CD14-positive monocyte (primary cell): ENCODE measurements around the gene ZNF576. TPM values are rescaled to one million over a fixed set of nuclear protein-coding genes. Genes with fewer than 3 reads are reported as not detected.

Experiments used
- DNase-seq, 3 donors: peaks; one replicate each; pipeline ENCODE4 v3.0.0-alpha.2; 2011 to 2022
- H2AFZ ChIP-seq: 2 replicates; pipeline ENCODE4 v1.6.0; 2012; ENCODE audit warnings: mild to moderate bottlenecking, low read depth, low read length, inconsistent platforms; ENCODE audit not compliant: insufficient read depth, poor library complexity, severe bottlenecking
- H3K27ac ChIP-seq, 2 donors: 1 replicate in 1 of 2; 2 replicates in 1 of 2; pipeline ENCODE4 v1.5.1; 2012 to 2013; ENCODE audit warnings: low read length in 2 of 2, control low read depth in 1 of 2, inconsistent platforms in 1 of 2, low read depth in 1 of 2, mild to moderate bottlenecking in 1 of 2
- H3K27me3 ChIP-seq, 2 donors: one replicate each; pipeline versions ENCODE4 v1.6.0 to v1.6.1; 2011 to 2013; ENCODE audit warnings: low read length in 2 of 2; ENCODE audit not compliant: control insufficient read depth in 2 of 2, insufficient read depth in 2 of 2
- H3K36me3 ChIP-seq, 2 donors: replicated peaks in 1 of 2; 1 replicate in 1 of 2; 2 replicates in 1 of 2; pipeline versions ENCODE4 v1.5.1 to v1.6.1; 2012 to 2013; ENCODE audit warnings: low read length in 2 of 2, control low read depth in 1 of 2, inconsistent platforms in 1 of 2, mild to moderate bottlenecking in 1 of 2; ENCODE audit not compliant: insufficient read depth in 2 of 2, control insufficient read depth in 1 of 2
- H3K4me1 ChIP-seq, 2 donors: 1 replicate in 1 of 2; 2 replicates in 1 of 2; pipeline versions ENCODE4 v1.5.1 to v1.6.1; 2012 to 2013; ENCODE audit warnings: low read length in 2 of 2, control low read depth in 1 of 2, inconsistent platforms in 1 of 2, mild to moderate bottlenecking in 1 of 2, moderate library complexity in 1 of 2; ENCODE audit not compliant: insufficient read depth in 2 of 2, control insufficient read depth in 1 of 2
- H3K4me2 ChIP-seq: replicated peaks from 2 replicates; pipeline ENCODE3; 2012; ENCODE audit warnings: low read length, moderate library complexity, mild to moderate bottlenecking; ENCODE audit not compliant: poor library complexity, severe bottlenecking; ENCODE audit errors: extremely low read depth
- H3K4me3 ChIP-seq, 3 experiments: fragments of 200-600 bp in 1 of 3; sonication (generic) in 1 of 3; replicated peaks in 1 of 3; 1 replicate in 2 of 3; 2 replicates in 1 of 3; pipeline ENCODE4 v1.5.1; 2011 to 2013; ENCODE audit warnings: low read length in 3 of 3, mild to moderate bottlenecking in 3 of 3, control low read depth in 2 of 3, low read depth in 2 of 3, inconsistent platforms in 1 of 3, moderate library complexity in 1 of 3
- H3K79me2 ChIP-seq: 2 replicates; pipeline ENCODE4 v1.6.0; 2012; ENCODE audit warnings: mild to moderate bottlenecking, control low read depth, inconsistent platforms, low read length, moderate library complexity; ENCODE audit not compliant: insufficient read depth
- H3K9ac ChIP-seq: 2 replicates; pipeline ENCODE4 v1.6.0; 2017; ENCODE audit warnings: low read length, mild to moderate bottlenecking; ENCODE audit not compliant: insufficient read depth, poor library complexity, severe bottlenecking
- H3K9me3 ChIP-seq, 2 donors: replicated peaks in 1 of 2; 1 replicate in 1 of 2; 2 replicates in 1 of 2; pipeline versions ENCODE4 v1.5.1 to v1.6.1; 2012 to 2013; ENCODE audit warnings: low read length in 2 of 2, control low read depth in 1 of 2; ENCODE audit not compliant: control insufficient read depth in 1 of 2, insufficient read depth in 1 of 2
- H4K20me1 ChIP-seq: 2 replicates; pipeline ENCODE4 v1.6.0; 2012; ENCODE audit warnings: mild to moderate bottlenecking, low read length, control low read depth, moderate library complexity; ENCODE audit not compliant: insufficient read depth
- H3K27ac Mint-ChIP-seq, 7 donors: one replicate each; pipeline ENCODE4 v1.8.0; 2020; ENCODE audit warnings: mild to moderate bottlenecking in 7 of 7, mixed read lengths in 7 of 7, moderate library complexity in 6 of 7, inconsistent platforms in 2 of 7
- H3K27me3 Mint-ChIP-seq, 3 donors: one replicate each; pipeline ENCODE4 v1.8.0; 2021 to 2022; ENCODE audit warnings: low read depth in 3 of 3, mild to moderate bottlenecking in 3 of 3, mixed read lengths in 3 of 3, moderate library complexity in 3 of 3, inconsistent platforms in 1 of 3
- H3K36me3 Mint-ChIP-seq, 2 donors: one replicate each; pipeline ENCODE4 v1.8.0; 2020; ENCODE audit warnings: mixed read lengths in 2 of 2, inconsistent platforms in 1 of 2, mild to moderate bottlenecking in 1 of 2
- H3K4me1 Mint-ChIP-seq: one replicate; pipeline ENCODE4 v1.8.0; 2020; ENCODE audit warnings: mild to moderate bottlenecking, mixed read lengths
- H3K4me3 Mint-ChIP-seq, 2 donors: one replicate each; pipeline ENCODE4 v1.8.0; 2020; ENCODE audit warnings: mild to moderate bottlenecking in 2 of 2, mixed read lengths in 2 of 2, moderate library complexity in 1 of 2
- H3K9me3 Mint-ChIP-seq, 7 donors: one replicate each; pipeline ENCODE4 v1.8.0; 2020 to 2022; ENCODE audit warnings: mixed read lengths in 7 of 7, mild to moderate bottlenecking in 6 of 7, moderate library complexity in 6 of 7, inconsistent platforms in 2 of 7
- WGBS: methylation state at CpG from one replicate; pipeline ENCODE4 v1.1.5; 2013; ENCODE audit warnings: missing lambda C conversion rate; ENCODE audit not compliant: insufficient coverage; 5-methylcytosine and 5-hydroxymethylcytosine counted together
- intact Hi-C, 2 donors: fragments of 100-400 bp; cut with micrococcal nuclease; formaldehyde crosslinking; loops; one replicate each; pipeline versions ENCODE4 v1.15.0 to v1.15.1; 2023
- polyA plus RNA-seq, 3 donors: library from polyadenylated mRNA; depleted of rRNA in 1 of 3; unstranded in 2 of 3; stranded (reverse) in 1 of 3; fragments of 300-500 nt in 2 of 3; fragments of >200 nt in 1 of 3; fragmentation: Illumina TruSeq in 2 of 3; gene quantifications; 1 replicate in 2 of 3; 2 replicates in 1 of 3; pipeline ENCODE4 v1.2.3, GENCODE V29; 2012 to 2021
- TF ChIP-seq, protein P1 (sequence below): fragments of 200-600 bp; IDR thresholded peaks from one replicate; pipeline ENCODE4 v1.8.0; 2022; ENCODE audit warnings: antibody characterized with exemption, mild to moderate bottlenecking

ZNF576 gene
- polyA plus RNA-seq, 3 donors, result 3.6 to 8.4 (median 7.2) TPM

DNA sequence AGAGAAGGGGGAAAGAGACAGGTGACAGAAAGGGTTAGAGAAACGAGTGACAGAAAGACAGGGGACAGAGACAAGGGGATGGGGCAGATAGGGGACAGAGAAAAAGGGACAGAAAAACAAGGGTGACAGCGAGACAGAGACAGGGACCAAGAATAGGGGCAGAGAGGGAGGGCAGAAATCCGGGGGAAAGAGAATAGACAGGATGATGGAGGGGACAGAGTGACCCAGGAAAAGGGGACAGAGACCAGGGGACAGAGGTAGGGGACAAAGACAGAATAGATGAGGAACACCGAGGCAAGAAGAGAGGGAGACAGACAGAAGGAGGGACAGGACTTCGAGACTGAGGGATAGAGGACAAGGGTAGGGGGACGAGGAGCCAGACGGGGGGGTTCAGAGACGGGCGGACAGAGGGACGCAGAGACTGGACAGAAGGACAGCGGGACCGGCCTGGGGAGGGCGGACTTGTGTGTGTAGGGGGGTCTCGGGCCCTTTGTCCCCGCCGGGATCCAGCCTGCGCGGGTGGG, 42.7 kb downstream of the ZNF576 start:
- Mint-ChIP-seq H3K9me3 (peaks cover 0 to 23% (median 11%) of the 10 kb centered on the region in 7 donors), H3K4me1 (peaks cover 17% of the 10 kb centered on the region), H3K27me3 (peaks cover 54 to 66% (median 61%) of the 10 kb centered on the region in 3 donors), H3K36me3 (peaks cover 12 to 19% of the 10 kb centered on the region in 2 donors), H3K27ac (peak overlapping the region in 1 of 7 donors; percentile 52), H3K4me3 (peak overlapping the region; percentile 69 to 88)
- DNase-seq, result no peak
- Histone ChIP-seq H3K27ac (no peak overlapping the region), H3K4me2 (no peak overlapping the region), H4K20me1 (peaks cover 7% of the 10 kb centered on the region), H3K4me1 (peaks cover 6 to 7% of the 10 kb centered on the region in 2 donors), H3K27me3 (peaks cover 36 to 57% of the 10 kb centered on the region in 2 donors), H3K36me3 (no peaks in the 10 kb centered on the region), H3K9me3 (peaks cover 0 to 14% of the 10 kb centered on the region in 2 donors), H2AFZ (no peak overlapping the region), H3K4me3 (no peak overlapping the region), H3K9ac (no peak overlapping the region), H3K79me2 (no peaks in the 10 kb centered on the region)
- intact Hi-C loops, result no loop called here
- WGBS, result 14% methylated on average over 14 of the region's 18 CpGs
- TF ChIP-seq, protein P1, sequence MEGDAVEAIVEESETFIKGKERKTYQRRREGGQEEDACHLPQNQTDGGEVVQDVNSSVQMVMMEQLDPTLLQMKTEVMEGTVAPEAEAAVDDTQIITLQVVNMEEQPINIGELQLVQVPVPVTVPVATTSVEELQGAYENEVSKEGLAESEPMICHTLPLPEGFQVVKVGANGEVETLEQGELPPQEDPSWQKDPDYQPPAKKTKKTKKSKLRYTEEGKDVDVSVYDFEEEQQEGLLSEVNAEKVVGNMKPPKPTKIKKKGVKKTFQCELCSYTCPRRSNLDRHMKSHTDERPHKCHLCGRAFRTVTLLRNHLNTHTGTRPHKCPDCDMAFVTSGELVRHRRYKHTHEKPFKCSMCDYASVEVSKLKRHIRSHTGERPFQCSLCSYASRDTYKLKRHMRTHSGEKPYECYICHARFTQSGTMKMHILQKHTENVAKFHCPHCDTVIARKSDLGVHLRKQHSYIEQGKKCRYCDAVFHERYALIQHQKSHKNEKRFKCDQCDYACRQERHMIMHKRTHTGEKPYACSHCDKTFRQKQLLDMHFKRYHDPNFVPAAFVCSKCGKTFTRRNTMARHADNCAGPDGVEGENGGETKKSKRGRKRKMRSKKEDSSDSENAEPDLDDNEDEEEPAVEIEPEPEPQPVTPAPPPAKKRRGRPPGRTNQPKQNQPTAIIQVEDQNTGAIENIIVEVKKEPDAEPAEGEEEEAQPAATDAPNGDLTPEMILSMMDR, result no peak

DNA sequence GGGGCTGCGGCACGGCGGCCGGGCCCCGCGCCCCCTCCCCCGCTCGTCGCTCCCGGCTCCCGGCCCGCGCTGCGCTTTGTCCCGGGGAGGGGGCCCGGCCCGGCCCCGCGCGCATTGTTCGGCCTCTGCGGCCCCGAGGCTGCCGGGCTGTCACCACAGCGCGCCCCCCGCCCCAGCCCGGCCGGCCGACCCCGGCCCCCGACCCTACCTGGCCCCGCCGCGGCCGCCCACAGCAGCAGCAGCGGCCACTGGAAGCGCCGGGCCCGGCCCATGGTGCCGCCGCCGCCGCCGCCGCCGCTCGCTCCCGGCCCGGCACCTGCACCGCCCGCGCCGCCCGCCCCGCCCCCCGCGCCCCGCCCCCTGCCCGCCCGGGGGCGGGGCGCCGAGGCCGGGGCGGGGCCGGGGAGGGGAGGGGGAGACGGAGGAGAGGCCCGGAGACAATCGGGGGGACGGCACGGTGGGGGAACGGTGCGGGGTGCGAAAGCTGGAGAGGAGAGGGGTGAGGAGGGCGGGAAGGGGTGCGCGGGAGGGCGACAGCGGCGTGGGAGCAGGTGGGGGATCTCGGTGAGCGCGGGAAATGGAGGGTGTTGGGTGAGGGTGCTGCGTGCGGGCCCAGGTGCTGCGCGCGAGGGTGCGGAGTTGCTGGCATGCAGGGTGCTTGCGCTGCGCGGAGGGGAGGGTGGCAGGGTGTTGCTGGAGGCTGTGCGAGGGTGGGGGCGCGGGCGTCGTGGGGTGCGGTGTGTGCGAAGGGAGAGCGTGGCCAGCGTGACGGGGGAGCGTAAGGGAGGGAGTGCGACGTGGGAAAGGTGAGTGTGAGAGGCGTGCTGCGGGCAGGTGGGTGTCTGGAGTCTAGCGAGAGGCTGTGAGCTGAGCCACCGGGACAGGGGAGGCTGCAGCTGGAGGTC, 43.4 kb downstream of the ZNF576 start, which contains the start of gene CADM4:
CADM4 (minus strand) TSS at position 332 of the 905 bp plus-strand sequence; CDS start at position 272, 60 bp downstream.
- no peak within 1 kb of the TSS for H3K9ac ChIP-seq
- H4K20me1 ChIP-seq, result peaks cover 7% of the 10 kb centered on the region
- DNase-seq, result no peak
- no peak within 1 kb of the TSS for H3K27ac ChIP-seq
- peak within 1 kb of the TSS in 1 of 3 experiments; percentile 62 for H3K4me3 ChIP-seq
- no peaks in the 10 kb centered on the region for H3K36me3 ChIP-seq
- H3K27me3 ChIP-seq, result peaks cover 36 to 54% of the 10 kb centered on the region in 2 donors
- H3K27ac Mint-ChIP-seq, result peak within 1 kb of the TSS in 3 of 7 donors; percentile 36 to 89 (median 71)
- peak within 1 kb of the TSS; percentile 67 for H3K4me2 ChIP-seq
- peaks cover 0 to 23% (median 11%) of the 10 kb centered on the region in 7 donors for H3K9me3 Mint-ChIP-seq
- peak within 1 kb of the TSS; percentile 70 to 88 for H3K4me3 Mint-ChIP-seq
- intact Hi-C loops, result no loop called here
- H3K27me3 Mint-ChIP-seq, result peaks cover 52 to 62% (median 55%) of the 10 kb centered on the region in 3 donors
- H2AFZ ChIP-seq, result no peak within 1 kb of the TSS
- WGBS, result under 1% methylated on average over 109 of the region's 110 CpGs
- peaks cover 6 to 7% of the 10 kb centered on the region in 2 donors for H3K4me1 ChIP-seq
- peaks cover 0 to 14% of the 10 kb centered on the region in 2 donors for H3K9me3 ChIP-seq
- peaks cover 13 to 19% of the 10 kb centered on the region in 2 donors for H3K36me3 Mint-ChIP-seq
- peaks cover 20% of the 10 kb centered on the region for H3K4me1 Mint-ChIP-seq
- TF ChIP-seq, protein P1, result no peak
- no peaks in the 10 kb centered on the region for H3K79me2 ChIP-seq
